Stimulated activated CD4-positive, alpha-beta T cell treated with anti-CD3 and anti-CD28 coated beads, Interleukin-2, amount 100 ng/mL, for 24 hours (primary cell): ENCODE results near the gene RILP.

Source experiments
- DNase-seq, 2 donors: peaks; one replicate each; pipeline ENCODE4 v3.0.0-alpha.2; 2020

Gene RILP

DNA sequence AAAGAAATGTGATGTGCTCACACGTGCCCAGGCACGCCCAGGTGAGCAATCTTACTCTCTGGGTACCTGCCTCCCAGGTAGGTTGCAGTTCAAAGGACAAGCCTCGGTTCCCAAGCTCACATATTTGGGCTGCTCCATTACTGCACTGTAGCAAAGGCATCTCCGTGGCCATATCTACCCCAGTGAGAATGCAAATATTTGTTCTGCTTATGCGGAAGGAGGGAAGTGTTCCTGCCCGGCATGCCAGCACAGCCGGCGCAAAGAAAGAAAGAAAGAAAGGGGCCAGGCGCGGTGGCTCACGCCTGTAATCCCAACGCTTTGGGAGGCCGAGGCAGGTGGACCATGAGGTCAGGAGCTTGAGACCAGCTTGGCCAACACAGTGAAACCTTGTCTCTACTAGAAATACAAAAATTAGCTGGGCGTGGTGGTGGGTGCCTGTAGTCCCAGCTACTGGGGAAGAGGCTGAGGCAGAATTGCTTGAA is 51.8 kb downstream of the RILP start:
- no peak for DNase-seq
